HG03432 (cell line): ENCODE measurements around the gene NCKIPSD.

Source experiments
- ATAC-seq: cut with Tn5 transposase; IDR thresholded peaks from one replicate; pipeline ENCODE4 v1.9.1; 2021; ENCODE audit warnings: mild to moderate bottlenecking, moderate library complexity; ENCODE audit not compliant: unreplicated experiment

The NCKIPSD gene

GRCh38 chr3:48651771-48652170 lies 33.9 kb downstream of the NCKIPSD start:
- ATAC-seq, result no peak

DNA sequence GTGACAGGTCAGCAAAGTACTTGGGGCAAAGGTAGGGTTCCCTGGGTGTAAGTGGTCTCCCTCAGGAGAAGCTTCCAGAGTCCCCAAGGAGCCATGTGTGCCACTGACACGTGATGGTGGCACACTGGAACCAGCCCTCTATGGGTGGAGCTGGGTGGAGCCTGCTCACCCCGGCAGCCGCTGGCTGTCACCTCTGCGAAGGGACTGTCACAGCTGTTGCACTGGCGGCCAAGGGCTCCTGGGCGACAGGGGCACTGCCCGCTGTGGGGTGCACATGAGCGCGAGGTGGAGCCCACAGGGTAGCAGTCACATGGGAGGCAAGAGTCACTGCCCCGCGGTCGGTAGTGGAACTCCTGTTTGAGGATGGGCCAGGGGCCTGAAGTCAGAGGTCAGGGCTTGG lies 35.0 kb downstream of the NCKIPSD start:
- ATAC-seq, result no peak

GRCh38 chr3:48648188-48648850 lies 37.4 kb downstream of the NCKIPSD start:
- no peak for ATAC-seq

DNA sequence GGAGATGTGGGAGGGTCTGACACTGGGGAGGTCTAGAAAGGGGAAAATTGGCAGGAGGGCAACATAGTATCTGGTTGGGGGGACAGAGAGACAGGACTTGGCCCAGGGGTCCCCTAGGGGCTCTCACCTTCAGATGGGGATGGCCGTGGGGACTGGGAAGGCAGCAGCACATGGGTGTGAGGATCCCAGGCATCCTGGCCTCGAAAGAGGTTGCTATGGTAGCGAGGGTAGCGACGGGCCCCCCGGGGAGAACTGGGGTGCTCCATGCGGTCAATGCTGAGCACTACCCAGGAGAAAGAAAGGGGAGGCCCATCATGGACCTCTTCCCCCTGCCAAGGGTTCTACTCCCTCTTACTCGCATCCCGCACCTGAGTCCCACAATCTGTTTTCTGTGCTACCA lies 38.0 kb downstream of the NCKIPSD start:
- ATAC-seq, result no peak

- ATAC-seq, result no peak
These were observed 40.6 kb downstream of the NCKIPSD start for GRCh38 chr3:48644898-48645760.

DNA sequence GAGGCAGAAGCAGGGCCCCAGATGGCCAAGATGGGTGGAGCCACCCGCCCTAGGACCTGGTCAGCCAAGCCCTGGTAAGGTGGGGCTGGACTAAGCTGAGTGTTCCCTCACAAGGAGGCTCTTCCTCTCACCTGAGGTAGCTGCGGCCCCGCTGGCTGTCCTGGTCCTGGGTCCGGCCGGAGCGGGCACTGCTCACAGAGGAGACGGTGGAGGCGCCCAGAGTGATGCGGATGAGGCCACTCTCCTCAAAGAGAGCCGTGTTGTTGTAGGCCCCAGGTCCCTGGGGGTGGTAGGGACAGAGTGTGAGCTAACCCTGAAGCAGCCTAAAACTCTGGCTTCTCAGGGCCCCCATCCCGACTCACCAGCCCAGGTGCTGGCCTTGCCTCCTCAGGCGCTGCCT lies 43.1 kb downstream of the NCKIPSD start:
- no peak for ATAC-seq

GRCh38 chr3:48641396-48641795 lies 44.3 kb downstream of the NCKIPSD start:
- no peak for ATAC-seq

GRCh38 chr3:48639944-48640606 lies 45.6 kb downstream of the NCKIPSD start:
- ATAC-seq, result no peak

- no peak for ATAC-seq
These were observed 48.4 kb downstream of the NCKIPSD start for GRCh38 chr3:48637305-48637704.

DNA sequence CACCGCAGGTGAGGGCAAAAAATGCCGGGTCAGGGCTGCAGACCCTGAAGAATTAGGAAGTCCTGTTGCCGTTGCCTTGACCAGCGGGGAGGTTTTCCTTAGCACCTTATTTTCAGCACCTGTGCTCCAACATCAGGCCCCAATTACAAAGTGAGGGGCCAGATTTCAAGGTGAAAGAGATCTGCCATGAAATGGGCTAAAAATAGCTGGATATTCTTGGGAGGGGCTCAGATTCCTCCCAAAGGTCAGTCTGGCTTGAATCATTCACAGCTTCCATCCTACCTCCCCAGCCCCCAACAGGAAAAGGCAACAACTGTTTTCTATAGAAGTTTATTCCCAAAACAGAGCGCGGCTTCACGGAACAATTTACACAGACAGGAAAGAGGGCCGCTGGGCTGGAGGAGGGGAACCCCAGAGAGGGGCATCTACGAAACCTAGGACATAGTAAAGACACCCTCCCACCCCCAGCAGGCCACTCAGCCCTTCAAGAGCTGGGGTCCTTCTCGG lies 49.5 kb downstream of the NCKIPSD start:
- ATAC-seq, result no peak

DNA sequence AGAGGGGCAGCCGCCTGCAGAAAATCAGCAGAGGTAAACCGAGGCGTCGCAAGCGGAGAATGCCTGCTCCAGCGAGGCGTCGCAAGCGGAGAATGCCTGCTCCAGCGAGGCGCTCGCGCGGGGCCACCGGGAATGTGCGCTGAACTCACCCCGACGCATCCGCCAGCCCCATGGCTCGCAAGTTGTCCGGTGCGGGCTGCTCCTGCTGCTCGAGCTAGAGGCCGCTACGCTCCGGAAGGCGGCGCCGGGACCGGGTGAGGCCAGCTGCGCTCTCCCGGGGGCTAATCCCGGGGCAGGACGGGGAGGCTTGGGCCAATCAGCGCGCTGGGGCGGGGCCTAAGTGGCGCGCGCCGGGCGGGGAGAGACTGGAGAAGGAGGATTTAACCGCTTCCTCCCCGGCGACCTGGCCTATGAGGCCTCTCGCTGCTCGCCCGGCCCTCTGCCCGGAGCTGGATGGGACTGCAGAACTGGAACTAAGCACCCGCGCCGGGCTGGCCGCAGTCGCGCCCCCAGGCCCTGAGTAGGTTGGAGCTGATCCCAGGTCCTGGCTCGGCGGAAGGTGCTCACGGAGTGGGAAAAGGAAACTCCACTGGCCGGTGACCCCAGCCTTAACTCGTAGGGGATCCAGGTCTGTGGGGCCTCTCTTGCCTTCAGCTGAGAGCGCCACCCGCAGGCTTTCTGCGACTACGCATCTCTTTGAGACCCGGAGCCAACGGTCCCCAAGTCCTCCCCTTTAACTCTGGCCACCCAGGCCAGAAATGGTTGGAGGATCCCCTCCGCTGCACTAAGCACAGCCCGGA lies 50.3 kb downstream of the NCKIPSD start, which contains the start of gene SLC26A6:
Gene SLC26A6, minus strand, starts transcription at position 240 of the 800 bp plus-strand sequence. Its CDS starts 68 bp downstream, at position 172.
- peak; percentile 94 for ATAC-seq

GRCh38 chr3:48634661-48635221 lies 51.0 kb downstream of the NCKIPSD start:
- ATAC-seq, result peak; percentile 29

GRCh38 chr3:48633743-48634142 lies 52.0 kb downstream of the NCKIPSD start:
- no peak for ATAC-seq

DNA sequence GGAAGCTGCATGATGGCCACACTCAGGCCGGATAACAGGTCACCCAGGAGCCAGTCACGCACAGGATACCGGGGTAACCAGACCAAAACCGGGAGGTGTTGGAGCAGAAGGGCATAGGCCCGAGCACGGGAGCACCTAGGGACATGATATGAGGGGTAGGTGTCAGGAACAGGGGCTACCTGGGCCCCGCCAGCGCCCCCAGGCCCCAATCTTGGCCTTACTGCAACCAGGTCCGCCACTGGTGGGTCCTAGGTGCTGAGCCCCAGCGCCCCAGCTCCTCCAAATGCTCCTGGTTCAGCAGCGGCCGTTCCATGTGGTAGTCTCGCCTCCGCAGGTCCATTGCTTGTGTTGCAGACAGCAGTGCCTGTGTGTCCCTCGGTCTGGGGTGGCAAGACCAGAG lies 52.5 kb downstream of the NCKIPSD start:
- no peak for ATAC-seq

- ATAC-seq, result no peak
These were observed 53.9 kb downstream of the NCKIPSD start for GRCh38 chr3:48631516-48632448.

GRCh38 chr3:48630833-48631232 lies 54.9 kb downstream of the NCKIPSD start:
- no peak for ATAC-seq

DNA sequence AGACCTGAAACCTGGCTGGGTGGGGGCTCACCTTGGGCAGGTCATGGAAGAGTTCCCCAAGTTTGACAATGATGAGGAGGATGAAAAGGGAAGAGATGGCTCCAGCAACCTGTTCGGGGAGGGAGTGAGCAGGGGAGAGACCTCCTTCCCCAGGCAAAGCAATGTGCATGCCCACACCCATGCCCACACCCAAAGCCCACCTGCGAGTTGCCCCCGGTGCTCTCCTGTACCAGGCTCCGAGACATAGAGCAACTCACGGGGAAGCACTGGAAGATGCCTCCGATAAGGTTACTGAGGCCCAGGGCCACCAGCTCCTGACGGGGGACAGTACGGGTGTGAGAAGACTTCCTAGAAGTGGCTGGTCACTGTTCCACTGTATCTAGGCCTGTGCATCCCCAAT lies 55.3 kb downstream of the NCKIPSD start:
- no peak for ATAC-seq

- ATAC-seq, result no peak
These were observed 55.8 kb downstream of the NCKIPSD start for GRCh38 chr3:48629894-48630293.
